ENCODE measurements around the gene TTC32.

- TF ChIP-seq CTCF (IDR thresholded peaks at IDR 0.05) (no peak), POLR2A (IDR thresholded peaks at IDR 0.05) (no peak)
Measured at GRCh38 chr2:19872302-19872701, 29.5 kb downstream of the TTC32 start.
